Activated T-cell treated with anti-CD3 and anti-CD28 coated beads for 1 hour (primary cell): Measurements from ENCODE around the gene HOXB9.

ENCODE experiments used
- DNase-seq: peaks from one replicate; pipeline ENCODE4 v3.0.0-alpha.2; 2020; ENCODE audit warnings: low read depth

The HOXB9 gene

DNA sequence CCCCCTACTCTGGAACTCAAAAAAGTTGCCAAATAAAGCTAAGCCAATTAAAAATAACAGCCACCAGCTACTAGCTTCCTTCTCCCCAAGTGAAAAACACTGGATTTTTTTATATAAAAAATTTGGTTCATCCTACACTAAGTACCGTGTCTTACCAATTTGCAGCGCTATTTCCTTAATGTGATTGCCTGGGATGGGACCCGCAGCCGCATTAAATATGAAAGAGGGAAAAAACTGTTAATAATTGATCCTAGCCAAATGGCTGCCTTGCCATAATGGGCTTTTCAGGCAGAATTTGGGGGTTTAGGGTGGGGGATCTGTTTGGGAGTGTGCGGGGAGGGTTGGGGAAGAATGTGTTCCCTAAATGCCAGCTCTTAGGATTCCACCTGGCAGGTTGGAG is 2.0 kb downstream of the HOXB9 start:
- DNase-seq: no peak

GRCh38 chr17:48623583-48623982 is 2.6 kb downstream of the HOXB9 start:
- no peak for DNase-seq

- DNase-seq: no peak
These were observed 3.3 kb downstream of the HOXB9 start for GRCh38 chr17:48622857-48623256.

GRCh38 chr17:48621410-48622392 is 4.5 kb downstream of the HOXB9 start:
- DNase-seq: no peak

DNA sequence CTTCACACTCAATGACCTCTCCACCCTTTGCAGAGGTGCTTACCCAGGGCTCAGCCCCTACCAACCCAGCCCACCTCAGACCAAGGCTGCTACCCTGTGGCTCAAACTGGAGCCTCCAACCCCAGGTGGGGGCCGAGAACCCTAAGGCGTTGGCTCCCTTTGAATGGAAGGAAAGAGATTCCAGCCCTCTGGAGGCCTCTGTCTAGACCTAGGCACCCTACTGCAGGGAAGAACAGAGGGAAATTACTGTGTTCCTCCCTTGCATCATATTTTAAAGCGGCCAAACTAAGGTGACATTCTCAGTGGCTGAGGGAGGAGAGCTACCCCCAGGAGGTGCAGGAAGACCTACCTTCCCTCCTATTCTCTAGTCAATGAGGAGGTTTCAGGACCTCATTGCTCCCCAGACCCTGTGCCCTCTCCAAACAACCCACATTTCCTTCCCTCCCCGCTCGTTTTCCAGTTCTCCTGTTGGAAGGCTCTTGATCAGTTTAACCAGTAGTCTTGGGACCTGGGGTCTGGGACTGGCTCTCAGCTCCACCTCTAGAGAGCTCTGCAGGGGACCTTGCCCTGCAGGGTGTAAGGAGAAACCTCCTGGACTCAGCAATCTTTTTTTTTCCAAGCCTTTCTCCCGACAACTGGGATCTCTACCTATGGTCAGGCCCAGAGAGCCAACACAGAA is 5.6 kb downstream of the HOXB9 start:
- no peak for DNase-seq

DNA sequence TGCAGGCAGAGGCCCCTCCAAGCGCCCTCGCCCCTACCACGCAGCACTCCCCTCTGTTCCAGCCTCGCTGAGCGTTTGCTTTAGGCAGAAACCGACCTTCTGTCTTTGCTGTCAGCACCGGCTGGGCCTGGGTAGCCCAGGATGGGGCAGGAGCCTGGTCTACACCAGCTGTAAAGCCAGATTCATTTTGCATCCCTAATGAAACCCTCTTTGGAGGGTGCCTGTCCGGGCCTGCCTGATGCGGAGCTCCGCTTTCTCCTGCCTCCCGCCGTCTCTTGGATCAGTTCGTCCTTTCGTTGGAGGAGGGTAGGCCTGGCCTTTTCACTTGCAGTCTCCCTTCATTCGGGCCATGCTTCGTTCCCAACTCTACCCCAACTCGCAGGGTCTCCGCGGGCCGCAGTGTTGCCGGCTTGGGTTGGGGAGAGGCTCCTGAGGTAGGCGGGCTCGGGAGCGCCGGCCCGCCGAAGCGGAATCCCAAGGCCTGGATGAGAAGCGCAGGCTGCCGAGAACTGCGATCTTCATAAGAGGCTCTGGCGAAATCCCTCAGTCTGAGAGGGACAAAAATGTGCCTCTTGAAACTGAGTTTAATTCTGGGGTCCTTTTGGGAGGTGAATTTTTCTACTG is 6.2 kb downstream of the HOXB9 start:
- DNase-seq: no peak

- DNase-seq: peak; percentile 82
These were observed 7.8 kb downstream of the HOXB9 start for GRCh38 chr17:48618256-48618896.

GRCh38 chr17:48617471-48618255 is 8.5 kb downstream of the HOXB9 start:
- DNase-seq: no peak

DNA sequence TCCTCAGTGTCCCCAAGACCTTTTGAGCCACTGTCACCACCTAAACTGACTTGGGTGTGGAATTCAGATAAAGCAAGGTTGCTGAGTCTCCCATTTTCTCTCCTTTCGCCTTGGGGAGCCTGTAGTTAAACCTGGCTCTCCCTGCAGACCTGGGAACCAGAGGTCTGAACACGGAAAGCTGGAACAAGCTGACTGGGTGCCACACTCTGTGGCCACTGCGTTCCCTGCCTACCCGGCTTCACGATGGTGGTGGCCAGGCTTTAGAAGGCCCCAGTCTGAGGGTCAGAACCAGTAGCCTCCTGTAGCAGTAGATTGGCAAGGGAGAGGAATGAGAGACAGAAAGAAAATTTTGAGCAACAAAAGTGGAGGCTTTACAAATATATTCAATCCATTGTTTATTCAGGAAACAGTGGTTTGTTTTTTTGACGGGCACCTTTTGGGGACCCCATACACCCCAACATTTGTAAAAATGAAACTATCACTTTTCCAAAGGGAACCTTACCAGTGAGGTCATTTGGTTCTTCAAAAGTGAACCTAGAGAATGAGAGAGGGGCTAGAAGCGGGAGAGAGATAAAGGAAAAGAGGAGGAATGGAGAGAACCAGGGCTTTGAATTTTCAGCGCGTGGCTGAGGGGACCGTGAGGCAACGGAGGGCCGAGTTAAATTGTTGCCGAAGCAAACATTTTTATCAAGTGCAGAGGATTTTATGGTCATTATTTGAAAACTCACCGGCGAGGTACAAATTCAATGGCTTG is 9.3 kb downstream of the HOXB9 start:
- no peak for DNase-seq

DNA sequence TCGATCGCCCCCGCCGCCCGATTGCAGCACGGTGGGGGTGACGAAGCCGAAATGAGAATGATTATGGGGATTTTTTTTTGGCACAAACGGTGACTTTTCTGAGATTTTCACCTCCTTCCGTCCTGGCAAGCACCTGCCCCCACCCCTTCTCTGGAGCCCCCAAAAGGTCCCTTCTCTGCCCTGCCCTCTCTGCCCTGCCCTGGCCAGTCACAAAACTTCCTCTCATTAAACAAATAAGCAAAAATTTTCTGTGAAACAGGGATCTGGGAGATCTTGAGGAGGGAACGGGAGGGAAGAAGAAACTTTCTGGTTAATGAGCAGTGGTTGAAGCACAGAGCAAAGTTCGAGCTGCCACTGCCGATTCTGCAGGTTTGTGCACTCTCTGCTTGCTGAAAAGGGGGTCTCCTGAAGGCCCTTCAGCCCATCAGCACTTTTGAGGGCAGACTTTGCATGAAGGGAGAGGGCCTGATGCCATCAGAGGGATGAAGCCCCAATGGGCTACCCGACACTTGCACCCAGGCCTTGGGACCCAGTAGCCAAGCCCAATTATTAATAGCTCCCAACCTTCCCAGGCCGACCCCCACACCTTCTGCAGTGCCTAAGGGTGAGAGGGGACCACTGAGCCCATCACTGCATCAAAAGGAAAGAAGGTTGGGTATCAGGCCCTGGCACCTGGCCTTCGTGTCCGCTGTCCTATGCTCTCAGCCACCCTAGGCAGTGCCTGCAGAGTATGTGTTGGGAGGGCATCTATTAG is 10.0 kb downstream of the HOXB9 start:
- no peak for DNase-seq

DNA sequence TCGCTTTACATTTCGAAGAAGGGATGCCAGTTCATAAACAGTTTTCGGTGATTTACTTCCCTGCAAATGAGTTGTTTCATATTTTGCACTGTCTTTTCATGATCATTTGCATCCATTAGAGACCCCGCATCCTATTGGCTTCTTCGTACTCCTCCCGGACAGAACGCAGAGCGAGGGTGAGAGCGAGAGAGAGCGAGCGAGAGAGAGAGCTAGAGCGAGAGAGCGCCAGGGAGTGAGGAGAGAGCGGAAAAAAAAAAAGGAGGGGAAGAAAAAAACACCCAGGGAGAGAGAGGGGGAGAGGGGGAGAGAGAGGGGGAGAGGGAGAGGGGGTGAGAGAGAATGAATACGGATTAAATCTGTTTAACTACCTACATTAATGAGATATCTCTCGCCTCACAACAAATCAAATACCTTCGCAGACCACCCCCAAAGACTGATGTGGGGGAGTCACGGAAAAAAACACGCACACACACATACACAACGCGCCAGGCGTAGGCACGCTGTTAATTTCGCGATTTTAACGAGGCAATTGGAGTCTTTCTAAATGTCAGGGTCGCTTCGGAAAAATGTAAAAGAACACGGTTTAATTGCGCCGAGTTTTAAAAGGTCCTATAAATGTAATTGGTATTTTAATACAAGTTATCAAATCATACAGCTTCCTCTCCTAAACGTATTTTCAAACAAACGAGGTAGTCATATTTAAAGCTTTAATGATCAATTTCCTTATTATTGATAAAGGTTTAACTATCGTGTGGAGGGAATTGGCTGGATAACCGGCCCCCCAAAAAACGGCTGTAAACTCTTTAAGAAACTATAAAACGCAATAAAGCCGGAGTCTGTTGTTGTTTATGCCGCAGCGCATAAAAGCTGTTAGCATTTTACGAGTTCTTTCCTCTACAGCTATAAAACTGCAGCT is 10.9 kb downstream of the HOXB9 start, which contains the start of gene HOXB8:
Gene HOXB8, minus strand, starts transcription at position 246 of the 916 bp plus-strand sequence. CDS start 588 bp downstream, outside the sequence.
- no peak for DNase-seq

DNA sequence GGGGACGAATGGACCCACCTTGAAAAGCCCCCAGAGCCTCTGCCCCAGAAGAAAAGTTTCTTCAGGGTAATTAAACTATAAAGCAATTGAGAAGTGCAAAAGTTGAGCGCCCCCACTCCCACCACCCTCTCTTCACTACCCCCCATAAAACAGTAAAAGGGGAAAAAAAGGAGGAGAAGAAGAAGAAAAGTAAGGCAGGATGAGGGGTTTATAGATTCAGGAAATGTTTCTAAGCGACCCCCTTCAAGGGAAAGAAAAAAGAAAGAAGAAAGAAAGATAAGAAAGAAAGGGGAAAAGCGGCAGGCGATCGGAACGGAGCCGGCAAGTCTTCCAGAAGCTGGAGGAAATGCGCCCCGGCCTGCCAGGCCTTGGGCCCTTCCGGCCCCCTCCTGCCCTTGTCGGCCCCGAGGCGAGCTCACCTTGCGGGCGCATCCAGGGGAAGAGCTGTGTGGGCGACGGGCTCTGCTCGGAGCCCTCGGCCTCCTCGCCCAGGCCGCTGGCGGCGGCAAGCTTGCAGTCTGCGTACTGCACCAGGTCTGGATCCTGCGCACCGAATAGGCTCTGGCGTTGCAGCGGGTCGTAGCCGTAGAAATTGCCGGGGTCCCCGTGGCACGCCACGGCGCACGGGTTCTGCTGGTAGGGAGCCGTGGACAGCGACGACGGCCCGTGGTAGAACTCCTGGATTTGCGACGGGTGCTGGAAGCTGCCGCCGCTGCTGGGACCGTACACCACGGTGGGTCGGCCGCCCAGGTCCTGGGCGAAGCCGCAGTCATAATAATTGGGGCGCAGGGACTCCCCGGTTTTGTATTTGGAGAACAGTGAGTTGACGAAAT is 12.1 kb downstream of the HOXB9 start:
- no peak for DNase-seq

GRCh38 chr17:48612854-48613691 is 13.1 kb downstream of the HOXB9 start:
- DNase-seq: peak; percentile 32

DNA sequence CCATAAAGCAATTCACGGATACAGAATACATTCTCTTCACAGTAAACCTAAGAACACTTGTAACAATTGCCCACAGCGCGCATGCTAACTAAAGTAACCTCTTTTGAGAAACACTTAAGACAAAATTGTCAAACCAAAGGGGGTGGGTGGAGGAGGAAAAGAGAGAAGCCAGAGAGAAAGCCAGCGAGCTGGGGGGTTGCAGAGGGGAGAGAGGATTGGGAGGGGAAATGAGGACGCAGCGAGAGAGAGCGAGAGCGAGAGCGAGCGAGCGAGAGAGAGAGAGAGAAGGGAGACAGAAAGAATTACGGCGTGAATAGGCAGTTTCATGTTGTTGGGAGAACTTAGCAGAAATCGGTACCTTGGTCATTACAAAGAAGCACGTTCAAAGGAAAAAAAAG is 13.7 kb downstream of the HOXB9 start:
- DNase-seq: no peak

GRCh38 chr17:48611681-48612455 is 14.3 kb downstream of the HOXB9 start:
- DNase-seq: no peak

- DNase-seq: no peak
These were observed 14.9 kb downstream of the HOXB9 start for GRCh38 chr17:48611213-48611612.
